Uterus (tissue), 2 donors: Measurements from ENCODE around the gene PROK1.
A peak's percentile ranks its signal among the peaks of the same experiment; 100 is the strongest.

ENCODE experiments used
- POLR2A ChIP-seq, 2 donors: fragments of 450-650 bp; IDR thresholded peaks; one replicate each; pipeline ENCODE4 v1.6.1; 2016; ENCODE audit warnings: antibody characterized with exemption in 2 of 2, mild to moderate bottlenecking in 1 of 2, moderate library complexity in 1 of 2
- TF ChIP-seq, protein P1 (sequence below), 4 experiments: fragments of 200-600 bp in 2 of 4; fragments of 450-650 bp in 2 of 4; sonication (generic) in 2 of 4; IDR thresholded peaks; one replicate each; pipeline ENCODE4 v1.5.1; 2016 to 2019; ENCODE audit warnings: antibody characterized with exemption in 4 of 4, mild to moderate bottlenecking in 2 of 4, moderate library complexity in 1 of 4

DNA sequence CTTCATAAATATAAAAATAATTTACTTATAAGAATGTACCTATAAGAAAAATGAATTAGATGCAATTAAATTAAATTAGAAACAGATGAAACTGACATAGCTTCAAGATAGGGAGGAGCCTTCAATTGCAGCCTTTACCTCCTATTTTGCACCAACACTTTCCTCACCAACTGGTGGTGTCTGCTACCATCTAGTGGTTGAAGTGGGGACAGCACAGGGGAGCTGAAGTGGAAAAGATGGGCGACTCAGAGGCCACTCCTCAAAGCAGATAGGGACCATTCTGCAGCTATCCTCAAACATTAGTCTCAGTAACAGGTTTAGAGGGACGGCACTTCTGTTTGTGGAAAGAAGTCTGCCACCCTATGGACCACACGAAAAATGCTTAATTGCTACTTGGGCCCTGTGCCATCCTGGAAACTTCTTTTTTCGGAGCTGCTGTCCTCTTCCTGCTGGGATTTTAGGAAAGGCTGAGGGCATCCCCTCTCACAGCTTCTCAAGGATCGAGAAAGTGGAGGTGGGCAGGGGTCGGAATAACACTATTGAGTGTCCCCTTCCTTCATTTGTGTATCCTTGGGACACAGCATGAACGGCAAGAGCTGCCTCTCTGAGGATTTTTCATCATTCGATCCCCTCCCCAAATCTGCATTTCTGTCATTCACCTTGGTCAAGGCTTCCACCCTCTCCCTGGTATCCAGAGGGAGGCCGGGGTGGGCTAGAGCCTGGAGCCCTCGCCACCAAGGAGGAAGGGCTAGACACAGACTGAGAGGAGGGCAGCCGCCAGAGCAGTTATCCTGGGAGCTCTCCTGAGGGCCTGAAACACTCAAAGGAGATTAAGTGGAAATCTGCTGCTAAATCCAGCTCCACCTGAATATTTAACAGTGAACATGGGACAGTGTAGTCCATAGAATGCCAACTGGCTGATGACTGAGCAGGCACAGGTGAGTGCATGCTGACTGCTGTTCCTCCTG, 9.6 kb downstream of the PROK1 start:
- TF ChIP-seq, protein P1, sequence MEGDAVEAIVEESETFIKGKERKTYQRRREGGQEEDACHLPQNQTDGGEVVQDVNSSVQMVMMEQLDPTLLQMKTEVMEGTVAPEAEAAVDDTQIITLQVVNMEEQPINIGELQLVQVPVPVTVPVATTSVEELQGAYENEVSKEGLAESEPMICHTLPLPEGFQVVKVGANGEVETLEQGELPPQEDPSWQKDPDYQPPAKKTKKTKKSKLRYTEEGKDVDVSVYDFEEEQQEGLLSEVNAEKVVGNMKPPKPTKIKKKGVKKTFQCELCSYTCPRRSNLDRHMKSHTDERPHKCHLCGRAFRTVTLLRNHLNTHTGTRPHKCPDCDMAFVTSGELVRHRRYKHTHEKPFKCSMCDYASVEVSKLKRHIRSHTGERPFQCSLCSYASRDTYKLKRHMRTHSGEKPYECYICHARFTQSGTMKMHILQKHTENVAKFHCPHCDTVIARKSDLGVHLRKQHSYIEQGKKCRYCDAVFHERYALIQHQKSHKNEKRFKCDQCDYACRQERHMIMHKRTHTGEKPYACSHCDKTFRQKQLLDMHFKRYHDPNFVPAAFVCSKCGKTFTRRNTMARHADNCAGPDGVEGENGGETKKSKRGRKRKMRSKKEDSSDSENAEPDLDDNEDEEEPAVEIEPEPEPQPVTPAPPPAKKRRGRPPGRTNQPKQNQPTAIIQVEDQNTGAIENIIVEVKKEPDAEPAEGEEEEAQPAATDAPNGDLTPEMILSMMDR (IDR thresholded peaks at IDR 0.05), result peak; percentile 91 to 96 (median 93)
- TF ChIP-seq POLR2A (IDR thresholded peaks at IDR 0.05), result no peak
